Measurements from ENCODE around the gene ARHGAP5. TPM values are rescaled to one million over a fixed set of nuclear protein-coding genes. Genes with fewer than 3 reads are reported as not detected.

ARHGAP5 gene
- total RNA-seq, 1 experiment from 2014 or later = 63.0 TPM

- no peak for ATAC-seq
- Histone ChIP-seq H3K27me3 (ENCODE audit: control insufficient read depth, insufficient read depth, low read length) (no peaks in the 10 kb centered on the region), H3K9me3 (ENCODE audit: control insufficient read depth, insufficient read depth, low read depth, low read length) (no peaks in the 10 kb centered on the region), H3K4me3 (ENCODE audit: low read depth in 2 of 2, low read length in 2 of 2) (no peak overlapping the region), H3K36me3 (ENCODE audit: control insufficient read depth, insufficient read depth, low read length) (no peaks in the 10 kb centered on the region; the same call in 1 of the 2 replicates), H3K27ac (ENCODE audit: low read length) (no peak overlapping the region), H3K4me1 (ENCODE audit: control insufficient read depth, insufficient read depth, low read length) (peaks cover 33% of the 10 kb centered on the region)
- in situ Hi-C loops (cut with HindIII; ENCODE audit: low pct_unique_long_range_greater_than_20kb, low sequenced_read_pairs) (no loop called here), intact Hi-C loops (cut with micrococcal nuclease; ENCODE audit: unreplicated experiment) (no loop called here)
- BruUV-seq (replicated peaks) = no TSS peak
- ChIA-PET CTCF (no interaction called here), POLR2A (no interaction called here)
- TF ChIP-seq REST (IDR thresholded peaks at IDR 0.05; ENCODE audit: insufficient read depth in 1 of 2, low read depth in 2 of 2, low read length in 1 of 2) (no peak), CTCF (IDR thresholded peaks at IDR 0.05) (no peak), SIN3A (IDR thresholded peaks at IDR 0.05; ENCODE audit: borderline replicate concordance, insufficient read depth, low read depth, low read length) (no peak), POLR2AphosphoS5 (IDR thresholded peaks at IDR 0.05; ENCODE audit: low read depth, low read length) (no peak), TCF7L2 (IDR thresholded peaks at IDR 0.05; ENCODE audit: low read depth, low read length) (no peak)
- DNase-seq (ENCODE audit: low read depth, low spot score) = no peak
Measured at GRCh38 chr14:32081901-32082300, 4.8 kb downstream of the ARHGAP5 start.

GRCh38 chr14:32083315-32083624 lies 6.2 kb downstream of the ARHGAP5 start:
- BruUV-seq (replicated peaks) = no TSS peak
- intact Hi-C loops (cut with micrococcal nuclease; ENCODE audit: unreplicated experiment) (no loop called here), in situ Hi-C loops (cut with HindIII; ENCODE audit: low pct_unique_long_range_greater_than_20kb, low sequenced_read_pairs) (no loop called here)
- ATAC-seq (no peak), DNase-seq (ENCODE audit: low read depth, low spot score) (no peak)
- ChIA-PET POLR2A (no interaction called here), CTCF (no interaction called here)
- Histone ChIP-seq H3K4me1 (ENCODE audit: control insufficient read depth, insufficient read depth, low read length) (peaks cover 43% of the 10 kb centered on the region), H3K36me3 (ENCODE audit: control insufficient read depth, insufficient read depth, low read length) (no peaks in the 10 kb centered on the region), H3K27me3 (ENCODE audit: control insufficient read depth, insufficient read depth, low read length) (no peaks in the 10 kb centered on the region), H3K9me3 (ENCODE audit: control insufficient read depth, insufficient read depth, low read depth, low read length) (no peaks in the 10 kb centered on the region), H3K27ac (ENCODE audit: low read length) (no peak overlapping the region), H3K4me3 (ENCODE audit: low read depth in 2 of 2, low read length in 2 of 2) (no peak overlapping the region)
- TF ChIP-seq CTCF (IDR thresholded peaks at IDR 0.05) (no peak), SIN3A (IDR thresholded peaks at IDR 0.05; ENCODE audit: borderline replicate concordance, insufficient read depth, low read depth, low read length) (no peak), TCF7L2 (IDR thresholded peaks at IDR 0.05; ENCODE audit: low read depth, low read length) (no peak), POLR2AphosphoS5 (IDR thresholded peaks at IDR 0.05; ENCODE audit: low read depth, low read length) (no peak), REST (IDR thresholded peaks at IDR 0.05; ENCODE audit: insufficient read depth in 1 of 2, low read depth in 2 of 2, low read length in 1 of 2) (no peak)

Data from Panc1 (cell line).